Body of pancreas (tissue), 4 donors: ENCODE data around the gene FGFR3. TPM values are rescaled to one million over a fixed set of nuclear protein-coding genes. Genes with fewer than 3 reads are reported as not detected.
A peak's percentile ranks its signal among the peaks of the same experiment; 100 is the strongest.

Experiments used
- ATAC-seq: fragments of 150-250 bp; one replicate; pipeline ENCODE4 v1.9.1; 2016
- DNase-seq, 4 donors: peaks; one replicate each; pipeline ENCODE4 v3.0.0-alpha.2; 2019
- H3K27ac ChIP-seq, 4 donors: fragments of 200-600 bp; sonication (generic); 1 replicate in 3 of 4; 2 replicates in 1 of 4; pipeline versions ENCODE4 v1.5.1 to v1.6.1; 2016 to 2019; ENCODE audit warnings: mild to moderate bottlenecking in 1 of 4, mixed read lengths in 1 of 4, moderate library complexity in 1 of 4
- H3K27me3 ChIP-seq, 2 donors: fragments of 200-600 bp; sonication (generic); one replicate each; pipeline ENCODE4 v1.6.0; 2016; ENCODE audit warnings: mild to moderate bottlenecking in 1 of 2
- H3K36me3 ChIP-seq, 2 donors: fragments of 200-600 bp; sonication (generic); replicated peaks in 1 of 2; 2 replicates each; pipeline ENCODE4 v1.5.1; 2016; ENCODE audit warnings: low read depth in 2 of 2; ENCODE audit not compliant: insufficient read depth in 1 of 2
- H3K4me1 ChIP-seq: fragments of 200-600 bp; sonication (generic); one replicate; pipeline ENCODE4 v1.6.0; 2016
- H3K4me3 ChIP-seq, 2 donors: fragments of 200-600 bp; sonication (generic); 1 replicate in 1 of 2; 2 replicates in 1 of 2; pipeline ENCODE4 v1.5.1; 2016 to 2019
- H3K9me3 ChIP-seq, 3 donors: fragments of 200-600 bp; sonication (generic); 1 replicate in 2 of 3; 2 replicates in 1 of 3; pipeline ENCODE4 v1.5.1; 2016
- CTCF ChIP-seq, 7 experiments: fragments of 450-650 bp in 4 of 7; fragments of 200-600 bp in 3 of 7; sonication (generic) in 3 of 7; IDR thresholded peaks; one replicate each; pipeline ENCODE4 v1.5.1; 2016 to 2019; ENCODE audit warnings: antibody characterized with exemption in 7 of 7
- POLR2A ChIP-seq, 3 donors: fragments of 450-650 bp; IDR thresholded peaks; one replicate each; pipeline ENCODE4 v1.6.1; 2016; ENCODE audit warnings: antibody characterized with exemption in 3 of 3, mild to moderate bottlenecking in 2 of 3
- WGBS, 2 donors: methylation state at CpG; one replicate each; pipeline ENCODE4 v1.1.5; 2017; 5-methylcytosine and 5-hydroxymethylcytosine counted together
- intact Hi-C: fragments of 100-400 bp; cut with DNase I; formaldehyde crosslinking; loops from one replicate; pipeline ENCODE4 v1.15.1; 2023
- total RNA-seq, 2 donors: library from RNA; depleted of rRNA; stranded (reverse); fragments of >200 nt; gene quantifications; one replicate each; pipeline ENCODE4 v1.1.0, GENCODE V29; 2016

Gene FGFR3
- total RNA-seq, 2 donors from 2014 or later = 114 to 196 TPM

- Histone ChIP-seq H3K27ac (peak overlapping the region in 1 of 4 donors; percentile 17), H3K9me3 (no peaks in the 10 kb centered on the region), H3K36me3 (no peaks in the 10 kb centered on the region), H3K27me3 (no peaks in the 10 kb centered on the region), H3K4me1 (peaks cover 47% of the 10 kb centered on the region), H3K4me3 (no peak overlapping the region)
- no peak for ATAC-seq
- no peak for TF ChIP-seq POLR2A (IDR thresholded peaks at IDR 0.05)
- TF ChIP-seq CTCF (IDR thresholded peaks at IDR 0.05) = no peak
- WGBS, 2 donors = 86 to 90% methylated on average over 13 to 31 of the region's 37 CpGs
- intact Hi-C loops = loop anchor here (5.0 kb wide), 1 partner anchor 53 kb away; no protein-coding TSS in a partner anchor
- DNase-seq = no peak
These were observed 11.8 kb downstream of the FGFR3 start for GRCh38 chr4:1804638-1805492.

GRCh38 chr4:1805493-1806222 is 12.6 kb downstream of the FGFR3 start:
- no peak for DNase-seq
- TF ChIP-seq CTCF (IDR thresholded peaks at IDR 0.05) = no peak
- TF ChIP-seq POLR2A (IDR thresholded peaks at IDR 0.05) = no peak
- H3K27ac ChIP-seq = peak overlapping the region in 1 of 4 donors; percentile 34
- 62 to 83% methylated on average over 15 to 33 of the region's 47 CpGs for WGBS, 2 donors
- peaks cover 46% of the 10 kb centered on the region for H3K4me1 ChIP-seq
- ATAC-seq = no peak
- H3K27me3 ChIP-seq = no peaks in the 10 kb centered on the region
- intact Hi-C loops = no loop called here
- no peaks in the 10 kb centered on the region for H3K9me3 ChIP-seq
- H3K4me3 ChIP-seq = no peak overlapping the region
- no peaks in the 10 kb centered on the region for H3K36me3 ChIP-seq

GRCh38 chr4:1806223-1806564 is 13.1 kb downstream of the FGFR3 start:
- H3K27me3 ChIP-seq = no peaks in the 10 kb centered on the region
- no peaks in the 10 kb centered on the region for H3K36me3 ChIP-seq
- 64 to 76% methylated on average over 9 to 11 of the region's 11 CpGs for WGBS, 2 donors
- peak overlapping the region in 2 of 4 donors; percentile 34 to 47 for H3K27ac ChIP-seq
- TF ChIP-seq CTCF (IDR thresholded peaks at IDR 0.05) (no peak), POLR2A (IDR thresholded peaks at IDR 0.05) (no peak)
- no peak for ATAC-seq
- H3K4me3 ChIP-seq = no peak overlapping the region
- H3K9me3 ChIP-seq = no peaks in the 10 kb centered on the region
- peaks cover 46% of the 10 kb centered on the region for H3K4me1 ChIP-seq
- intact Hi-C loops = no loop called here
- DNase-seq = no peak

GRCh38 chr4:1806596-1807331 is 13.7 kb downstream of the FGFR3 start:
- H3K4me1 ChIP-seq = peaks cover 45% of the 10 kb centered on the region
- H3K27ac ChIP-seq = peak overlapping the region in 2 of 4 donors; percentile 34 to 47
- no peak for DNase-seq
- no peaks in the 10 kb centered on the region for H3K36me3 ChIP-seq
- no peaks in the 10 kb centered on the region for H3K27me3 ChIP-seq
- intact Hi-C loops = no loop called here
- no peak for TF ChIP-seq CTCF (IDR thresholded peaks at IDR 0.05)
- no peak for TF ChIP-seq POLR2A (IDR thresholded peaks at IDR 0.05)
- no peak overlapping the region for H3K4me3 ChIP-seq
- 73 to 79% methylated on average over 10 to 32 of the region's 41 CpGs for WGBS, 2 donors
- H3K9me3 ChIP-seq = no peaks in the 10 kb centered on the region
- no peak for ATAC-seq
